ENCODE data around the gene KRTAP5-9. TPM values are rescaled to one million over a fixed set of nuclear protein-coding genes. Genes with fewer than 3 reads are reported as not detected.
"Not testable (repeated sequence)": the region's sequence is repeated elsewhere in the genome, so short reads cannot be mapped to it uniquely, and the experiment has no call there.

KRTAP5-9 gene
- total and polyA plus RNA-seq, 2 donors = 0.54 TPM; not detected in 1

DNA sequence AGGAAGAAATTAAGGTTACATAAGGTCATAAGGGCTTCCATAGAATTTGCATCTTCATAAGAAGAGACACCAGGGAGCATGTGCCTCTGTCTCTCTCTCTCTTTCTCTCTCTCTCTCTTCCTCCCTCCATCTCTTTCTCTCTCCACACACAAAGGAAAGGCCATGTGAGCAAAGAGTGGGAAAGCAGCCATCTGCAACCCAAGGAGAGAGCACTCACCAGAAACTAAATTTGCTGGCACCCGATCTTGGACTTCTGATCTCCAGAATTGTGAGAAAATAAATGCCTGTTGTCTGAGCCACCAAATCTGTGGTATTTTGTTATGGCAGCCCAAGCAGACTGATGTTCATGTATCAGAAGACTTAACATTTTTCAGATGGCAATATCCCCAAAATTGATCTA, 10.8 kb downstream of the KRTAP5-9 start:
- H3K4me3 ChIP-seq (ENCODE audit: low read depth, low read length) = no peak overlapping the region
- H3K4me1 ChIP-seq (ENCODE audit: insufficient read depth) = no peaks in the 10 kb centered on the region
- WGBS = 85% methylated on average over 1 of the region's 1 CpG
- DNase-seq (ENCODE audit: extremely low spot score) = no peak
- H3K36me3 ChIP-seq (ENCODE audit: insufficient read depth) = no peaks in the 10 kb centered on the region
- H3K27ac ChIP-seq (ENCODE audit: low read depth) = no peak overlapping the region

DNA sequence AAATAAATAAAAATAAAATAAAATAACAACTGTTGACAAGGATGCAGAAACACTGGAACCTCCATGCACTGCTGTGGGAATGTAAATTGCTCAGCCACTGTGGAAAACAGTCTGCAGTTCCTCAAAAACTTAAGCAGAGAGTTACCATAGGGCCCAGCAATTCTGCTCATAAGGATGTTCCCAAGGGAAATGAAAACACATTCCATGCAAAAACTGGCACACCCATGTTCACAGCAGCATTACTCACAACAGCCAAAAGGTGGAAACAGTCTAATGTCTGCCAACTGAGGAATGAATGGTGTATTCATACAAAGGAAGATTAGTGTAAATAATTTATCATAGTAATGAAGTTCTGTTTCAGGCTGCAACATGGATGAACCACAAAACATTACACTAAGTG, 13.9 kb downstream of the KRTAP5-9 start:
- Histone ChIP-seq H3K27ac (ENCODE audit: low read depth) (no peak overlapping the region), H3K4me1 (ENCODE audit: insufficient read depth) (no peaks in the 10 kb centered on the region), H3K4me3 (ENCODE audit: low read depth, low read length) (no peak overlapping the region), H3K36me3 (ENCODE audit: insufficient read depth) (no peaks in the 10 kb centered on the region)
- DNase-seq (ENCODE audit: extremely low spot score) = no peak

DNA sequence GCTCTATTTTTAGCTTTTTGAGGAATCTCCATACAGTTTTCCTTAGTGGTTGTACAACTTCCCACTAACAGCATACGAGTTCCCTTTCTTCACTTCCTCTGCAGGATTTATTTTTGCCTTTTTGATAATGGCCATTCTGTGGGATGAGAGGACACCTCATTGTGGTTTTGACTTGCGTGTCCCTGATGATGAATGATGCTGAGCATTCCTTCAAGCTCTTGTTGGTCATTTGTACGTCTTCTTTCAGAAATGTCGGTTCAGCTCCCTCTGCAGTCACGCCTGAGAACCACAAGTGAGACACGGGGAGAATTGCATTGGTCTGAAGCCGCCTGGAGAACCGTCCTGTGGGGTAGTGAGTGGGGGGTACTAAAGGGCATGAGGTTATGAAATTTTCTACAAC, 15.2 kb downstream of the KRTAP5-9 start:
- DNase-seq (ENCODE audit: extremely low spot score) = no peak
- Histone ChIP-seq H3K36me3 (ENCODE audit: insufficient read depth) (no peaks in the 10 kb centered on the region), H3K4me3 (ENCODE audit: low read depth, low read length) (no peak overlapping the region), H3K27ac (ENCODE audit: low read depth) (no peak overlapping the region), H3K4me1 (ENCODE audit: insufficient read depth) (no peaks in the 10 kb centered on the region)
- 24% methylated on average over 8 of the region's 8 CpGs for WGBS

DNA sequence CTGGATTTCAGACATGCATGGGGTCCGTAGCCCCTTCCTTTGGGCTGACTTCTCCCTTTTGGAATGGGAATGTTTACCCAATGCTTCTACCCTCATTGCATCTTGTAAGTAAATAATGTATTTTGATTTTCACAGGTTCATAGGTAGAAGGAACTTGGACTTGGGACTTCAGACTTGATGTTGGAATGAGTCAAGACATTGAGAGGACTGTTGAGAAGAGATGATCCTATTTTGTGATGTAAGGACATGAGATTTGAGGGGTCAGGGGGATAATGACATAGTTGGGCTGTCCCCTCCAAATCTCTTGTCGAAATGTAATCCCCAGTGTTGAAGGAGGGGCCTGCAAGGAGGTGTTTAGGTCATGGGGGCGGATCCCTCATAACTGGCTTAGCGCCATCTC, 16.2 kb downstream of the KRTAP5-9 start:
- Histone ChIP-seq H3K27ac (ENCODE audit: low read depth) (no peak overlapping the region), H3K4me3 (ENCODE audit: low read depth, low read length) (no peak overlapping the region), H3K36me3 (ENCODE audit: insufficient read depth) (no peaks in the 10 kb centered on the region), H3K4me1 (ENCODE audit: insufficient read depth) (no peaks in the 10 kb centered on the region)
- 74% methylated on average over 4 of the region's 4 CpGs for WGBS
- no peak for DNase-seq (ENCODE audit: extremely low spot score)

DNA sequence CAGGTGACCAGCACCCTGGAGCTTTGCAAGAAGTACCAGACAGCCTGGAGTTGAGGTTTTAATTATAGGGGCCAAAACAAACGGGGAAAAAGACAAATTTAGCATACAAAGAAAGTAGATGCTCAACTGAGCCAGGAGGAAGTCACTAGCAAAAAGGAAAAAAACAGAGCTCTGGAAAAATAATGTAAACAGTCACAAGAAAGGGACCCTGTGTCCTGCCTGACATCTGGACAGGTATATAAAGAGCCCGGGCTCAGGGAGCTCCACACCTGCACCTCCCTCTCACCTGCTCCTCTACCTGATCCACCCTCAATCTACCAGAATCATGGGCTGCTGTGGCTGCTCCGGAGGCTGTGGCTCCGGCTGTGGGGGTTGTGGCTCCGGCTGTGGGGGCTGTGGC, 17.0 kb downstream of the KRTAP5-9 start, which contains the start of gene KRTAP5-10:
KRTAP5-10 (plus strand) TSS at position 301 of the 400 bp plus-strand sequence; CDS start at position 326, 25 bp downstream.
- Histone ChIP-seq H3K36me3 (ENCODE audit: insufficient read depth) (no peaks in the 10 kb centered on the region), H3K27ac (ENCODE audit: low read depth) (no peak within 1 kb of the TSS), H3K4me1 (ENCODE audit: insufficient read depth) (no peaks in the 10 kb centered on the region), H3K4me3 (ENCODE audit: low read depth, low read length) (no peak within 1 kb of the TSS)
- no peak for DNase-seq (ENCODE audit: extremely low spot score)
- WGBS = 68% methylated on average over 5 of the region's 5 CpGs

DNA sequence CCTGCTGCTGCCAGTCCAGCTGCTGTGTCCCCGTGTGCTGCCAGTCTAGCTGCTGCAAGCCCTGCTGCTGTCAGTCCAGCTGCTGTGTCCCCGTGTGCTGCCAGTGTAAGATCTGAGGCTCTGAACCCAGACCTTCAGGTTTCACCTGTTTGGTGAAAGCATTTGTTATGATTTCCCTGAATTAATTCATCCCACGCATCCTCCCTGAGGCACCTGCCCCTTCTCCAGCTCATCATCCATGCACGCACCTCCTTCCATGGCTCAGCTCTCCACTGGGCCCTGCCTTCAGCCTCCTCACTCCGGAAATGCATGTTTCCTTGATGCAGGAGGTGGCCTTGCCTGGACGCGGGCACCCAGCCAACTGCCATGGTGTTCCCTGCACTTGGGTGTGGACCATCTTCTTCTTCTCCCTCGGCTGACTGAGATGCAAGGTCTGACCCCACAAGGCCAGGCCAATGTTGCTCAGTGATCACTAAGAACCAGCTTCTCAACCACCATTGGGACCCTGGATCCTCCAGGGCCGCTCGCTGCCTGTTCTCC, 17.9 kb downstream of the KRTAP5-9 start:
- WGBS = 73% methylated on average over 10 of the region's 10 CpGs
- no peak overlapping the region for H3K4me3 ChIP-seq (ENCODE audit: low read depth, low read length)
- no peak overlapping the region for H3K27ac ChIP-seq (ENCODE audit: low read depth)
- no peak for DNase-seq (ENCODE audit: extremely low spot score)
- H3K36me3 ChIP-seq (ENCODE audit: insufficient read depth) = no peaks in the 10 kb centered on the region
- no peaks in the 10 kb centered on the region for H3K4me1 ChIP-seq (ENCODE audit: insufficient read depth)

DNA sequence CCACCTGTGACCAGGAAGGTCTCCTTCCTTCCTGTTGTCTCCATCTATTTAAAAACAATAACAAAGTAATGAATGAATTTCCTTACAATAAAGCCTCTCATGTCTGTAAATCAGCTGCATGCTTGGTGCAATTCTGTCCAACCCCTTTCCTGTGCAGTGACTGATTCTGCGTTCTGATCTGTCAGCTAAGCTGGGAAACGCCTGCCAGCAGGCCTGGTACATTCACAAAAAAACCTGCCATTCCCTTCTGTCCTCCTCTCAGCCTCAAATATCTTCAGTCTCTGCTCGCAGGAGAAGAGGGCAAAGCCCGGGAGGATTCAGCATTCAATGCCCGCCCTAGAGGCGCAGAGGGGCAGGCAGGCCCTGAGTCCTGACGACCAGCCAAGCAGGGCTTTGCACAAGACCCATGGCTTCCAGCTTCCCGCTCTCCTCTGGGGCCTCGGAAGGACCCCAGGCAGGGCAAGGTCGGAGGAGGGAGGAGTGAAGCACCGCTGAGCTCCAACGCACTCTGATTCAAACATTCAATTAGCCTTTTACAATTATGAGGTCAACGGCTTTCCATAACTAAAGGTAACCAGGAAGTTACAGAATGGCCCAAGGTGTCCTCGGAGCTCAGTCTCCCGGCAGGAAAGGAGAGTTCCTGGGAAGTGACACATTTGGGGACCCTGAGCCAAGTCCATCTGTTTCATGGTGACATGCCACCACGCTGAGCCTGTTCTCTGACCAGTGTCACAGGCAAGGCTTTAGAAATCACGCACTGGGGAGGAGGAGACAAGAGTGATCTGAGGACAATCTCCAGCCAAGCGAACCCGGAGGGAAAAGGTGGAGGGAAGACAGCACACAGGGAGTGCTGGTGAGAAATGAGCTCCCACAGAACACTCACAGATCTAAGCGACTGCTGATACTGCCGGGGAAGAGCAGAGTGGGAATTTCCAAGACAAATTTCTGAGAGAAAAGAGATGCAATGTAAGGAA, 18.7 kb downstream of the KRTAP5-9 start:
- 58% methylated on average over 19 of the region's 21 CpGs for WGBS
- DNase-seq (ENCODE audit: extremely low spot score) = not testable (repeated sequence)

DNA sequence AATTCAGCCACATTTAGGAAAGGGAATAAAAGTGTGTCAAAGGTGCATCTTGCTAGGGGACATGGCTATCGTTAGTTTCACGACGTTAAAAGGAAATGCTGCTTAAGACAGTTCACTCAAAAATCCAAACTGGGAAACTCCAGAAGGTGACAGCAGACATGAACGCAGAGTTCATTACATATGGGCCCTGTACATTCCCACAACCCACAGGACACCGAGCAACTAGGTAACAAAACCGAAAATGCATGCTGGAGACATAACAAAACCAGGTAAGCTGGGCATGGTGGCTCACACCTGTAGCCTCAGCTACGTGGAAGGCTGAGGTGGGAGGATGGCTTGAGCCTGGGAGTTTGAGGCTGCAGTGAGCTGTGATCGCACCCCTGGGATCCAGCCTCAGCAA, 19.4 kb downstream of the KRTAP5-9 start:
- H3K27ac ChIP-seq (ENCODE audit: low read depth); H3K36me3 ChIP-seq (ENCODE audit: insufficient read depth); DNase-seq (ENCODE audit: extremely low spot score); H3K4me3 ChIP-seq (ENCODE audit: low read depth, low read length); H3K4me1 ChIP-seq (ENCODE audit: insufficient read depth): not testable (repeated sequence)
- WGBS = 70% methylated on average over 8 of the region's 8 CpGs

More for the DNA sequence above, 18.7 kb downstream of the KRTAP5-9 start:
- not testable (repeated sequence) for H3K4me3 ChIP-seq (ENCODE audit: low read depth, low read length); H3K27ac ChIP-seq (ENCODE audit: low read depth); H3K4me1 ChIP-seq (ENCODE audit: insufficient read depth); H3K36me3 ChIP-seq (ENCODE audit: insufficient read depth)

DNA sequence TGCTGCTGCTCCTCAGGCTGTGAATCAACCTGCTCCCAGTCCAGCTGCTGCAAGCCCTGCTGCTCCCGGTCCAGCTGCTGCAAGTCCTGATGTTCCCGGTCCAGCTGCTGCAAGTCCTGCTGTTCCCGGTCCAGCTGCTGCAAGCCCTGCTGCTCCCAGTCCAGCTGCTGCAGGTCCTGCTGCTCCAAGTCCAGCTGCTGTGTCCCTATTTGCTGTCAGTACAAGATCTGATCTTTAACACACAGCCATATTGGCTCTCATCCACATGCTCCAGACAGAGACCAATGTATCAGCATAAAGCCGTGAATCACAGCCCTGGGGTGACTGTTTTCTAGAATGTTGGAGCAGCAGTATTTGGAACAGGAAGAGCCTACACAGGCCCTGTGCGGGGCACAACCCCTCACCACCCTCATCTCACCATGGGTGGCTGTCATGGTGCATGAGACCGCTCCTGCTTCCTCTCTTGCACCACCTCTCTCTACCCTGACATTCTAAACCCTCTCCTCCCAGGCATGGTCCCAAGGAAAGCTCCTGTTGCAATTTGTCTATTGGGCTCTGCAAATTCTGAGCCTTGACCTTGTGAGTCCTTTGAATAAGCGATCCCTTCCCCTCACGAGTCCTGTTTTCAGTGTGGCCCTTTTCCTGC, 20.6 kb downstream of the KRTAP5-9 start:
- H3K27ac ChIP-seq (ENCODE audit: low read depth) = no peak overlapping the region
- WGBS = 34% methylated on average over 8 of the region's 8 CpGs
- DNase-seq (ENCODE audit: extremely low spot score) = no peak
- no peaks in the 10 kb centered on the region for H3K4me1 ChIP-seq (ENCODE audit: insufficient read depth)
- no peaks in the 10 kb centered on the region for H3K36me3 ChIP-seq (ENCODE audit: insufficient read depth)
- no peak overlapping the region for H3K4me3 ChIP-seq (ENCODE audit: low read depth, low read length)

DNA sequence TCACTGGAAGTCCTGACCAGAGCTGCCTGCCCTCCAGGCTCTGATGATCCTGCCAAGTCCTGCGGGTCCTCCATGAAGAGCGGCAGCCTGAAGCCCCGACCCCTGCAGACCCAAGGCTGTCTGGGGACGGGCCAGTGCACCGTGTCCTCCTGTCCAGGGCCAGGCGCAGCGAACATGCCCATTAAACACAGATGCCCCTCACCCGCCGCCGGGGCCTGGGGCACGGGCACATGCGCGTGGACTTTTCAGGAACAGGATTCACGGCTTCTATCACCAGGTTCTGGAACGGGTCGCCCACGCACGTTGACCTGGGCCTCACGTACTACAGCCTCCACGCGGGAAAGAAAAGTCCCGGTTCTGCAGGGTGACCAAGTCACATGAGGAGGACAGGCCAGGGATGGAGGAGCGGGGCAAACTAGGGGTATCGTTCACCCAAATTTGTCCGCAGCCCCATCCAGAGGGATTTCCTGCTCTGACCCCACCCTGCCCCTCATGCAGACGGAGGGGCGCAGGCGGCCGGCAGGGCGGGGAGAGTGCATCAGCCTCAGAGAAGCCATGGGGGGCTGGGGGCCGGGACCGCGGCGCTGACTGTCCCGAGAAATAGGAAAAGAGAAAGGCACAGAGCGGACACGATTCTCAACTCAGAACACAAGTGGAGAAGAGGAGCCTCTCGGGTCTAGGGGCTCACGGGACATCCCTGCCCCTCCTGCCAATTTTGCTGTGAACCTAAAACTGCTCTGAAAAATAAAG, 23.1 kb downstream of the KRTAP5-9 start:
- DNase-seq (ENCODE audit: extremely low spot score); H3K4me3 ChIP-seq (ENCODE audit: low read depth, low read length); H3K36me3 ChIP-seq (ENCODE audit: insufficient read depth); H3K27ac ChIP-seq (ENCODE audit: low read depth); H3K4me1 ChIP-seq (ENCODE audit: insufficient read depth): not testable (repeated sequence)
- 81% methylated on average over 37 of the region's 39 CpGs for WGBS

DNA sequence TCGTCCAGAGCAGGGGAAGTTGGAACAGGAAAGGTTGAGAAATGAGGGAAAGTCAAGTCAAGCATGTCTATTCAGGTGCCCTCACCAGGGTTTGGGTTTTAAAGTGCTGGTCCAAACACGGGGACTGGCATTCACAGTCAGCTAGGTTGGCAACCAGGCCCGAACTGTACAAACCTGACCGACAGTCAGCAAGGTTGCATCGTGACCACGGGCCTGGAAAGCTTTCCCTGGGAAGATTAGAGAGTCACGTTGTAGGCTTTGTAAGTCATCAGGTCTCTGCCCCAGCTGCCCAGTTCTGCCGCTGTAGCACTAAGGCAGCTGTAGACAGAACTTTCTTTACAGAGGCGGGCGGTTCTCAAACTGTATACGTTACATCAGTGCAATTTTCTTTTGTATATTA, 24.6 kb downstream of the KRTAP5-9 start:
- 74% methylated on average over 11 of the region's 11 CpGs for WGBS
- DNase-seq (ENCODE audit: extremely low spot score) = no peak
- Histone ChIP-seq H3K27ac (ENCODE audit: low read depth) (no peak overlapping the region), H3K36me3 (ENCODE audit: insufficient read depth) (no peaks in the 10 kb centered on the region), H3K4me3 (ENCODE audit: low read depth, low read length) (no peak overlapping the region), H3K4me1 (ENCODE audit: insufficient read depth) (no peaks in the 10 kb centered on the region)

DNA sequence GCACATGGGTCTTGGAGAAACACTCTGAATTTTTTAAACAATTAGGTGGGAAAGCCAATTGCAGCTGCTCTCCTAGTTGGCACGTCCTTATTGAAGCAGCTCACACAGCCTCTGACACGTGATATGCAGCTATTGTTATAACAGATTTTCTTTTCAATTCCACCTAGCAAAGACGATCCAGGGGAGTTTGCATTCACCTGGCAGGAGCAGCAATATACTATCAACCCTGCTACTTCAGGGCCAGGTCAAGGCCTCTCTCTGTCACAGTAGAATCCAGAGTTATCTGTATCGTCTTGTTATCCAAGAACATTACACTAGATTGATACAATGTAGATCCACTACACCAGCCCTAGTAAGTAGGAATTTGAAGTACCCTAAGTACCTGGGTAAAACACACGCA, 26.2 kb downstream of the KRTAP5-9 start:
- H3K27ac ChIP-seq (ENCODE audit: low read depth) = no peak overlapping the region
- no peaks in the 10 kb centered on the region for H3K4me1 ChIP-seq (ENCODE audit: insufficient read depth)
- no peak overlapping the region for H3K4me3 ChIP-seq (ENCODE audit: low read depth, low read length)
- no peak for DNase-seq (ENCODE audit: extremely low spot score)
- 80% methylated on average over 5 of the region's 5 CpGs for WGBS
- H3K36me3 ChIP-seq (ENCODE audit: insufficient read depth) = no peaks in the 10 kb centered on the region

DNA sequence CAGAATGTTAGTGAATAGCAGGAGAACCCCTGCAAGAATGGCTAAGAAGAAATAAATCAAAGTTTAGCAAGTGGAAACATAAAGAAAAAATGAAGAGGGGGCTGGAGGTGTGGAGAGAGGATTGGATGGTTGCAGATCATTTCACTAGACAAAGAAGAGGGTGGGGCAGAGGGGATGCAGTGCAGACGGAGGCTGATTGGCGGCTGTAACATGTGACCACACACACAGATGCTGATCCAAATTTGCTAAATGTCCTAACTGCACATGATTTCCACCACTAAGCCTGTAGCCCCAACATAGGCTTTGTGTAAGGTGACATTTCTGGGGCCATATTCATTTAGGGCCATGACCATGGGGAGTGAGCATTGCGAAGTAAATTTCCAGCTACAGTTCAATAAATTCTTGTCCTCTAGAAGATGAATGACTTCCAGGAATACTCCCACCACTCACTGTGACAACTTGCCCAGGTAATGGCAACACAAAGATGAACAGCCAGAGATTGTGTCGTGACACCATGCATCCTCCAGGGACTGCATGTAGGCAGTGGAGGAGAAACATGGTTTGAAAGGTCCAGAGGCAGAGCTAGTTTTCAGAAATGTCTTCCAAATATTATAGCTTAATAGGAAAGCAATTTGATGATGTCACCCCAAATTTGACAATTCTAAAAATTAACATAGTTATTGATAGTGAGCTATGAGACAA, 27.7 kb downstream of the KRTAP5-9 start:
- Histone ChIP-seq H3K36me3 (ENCODE audit: insufficient read depth) (no peaks in the 10 kb centered on the region), H3K4me1 (ENCODE audit: insufficient read depth) (peaks cover 2% of the 10 kb centered on the region)
- 80% methylated on average over 4 of the region's 4 CpGs for WGBS

More for the DNA sequence above, 27.7 kb downstream of the KRTAP5-9 start:
- H3K4me3 ChIP-seq (ENCODE audit: low read depth, low read length) = no peak overlapping the region
- H3K27ac ChIP-seq (ENCODE audit: low read depth) = no peak overlapping the region
- DNase-seq (ENCODE audit: extremely low spot score) = no peak

Measured in urinary bladder (tissue), 4 donors.